Measurements from ENCODE around the gene CABS1. TPM values are rescaled to one million over a fixed set of nuclear protein-coding genes. Genes with fewer than 3 reads are reported as not detected.

The CABS1 gene
- total RNA-seq, 1 experiment from 2014 or later: not detected

DNA sequence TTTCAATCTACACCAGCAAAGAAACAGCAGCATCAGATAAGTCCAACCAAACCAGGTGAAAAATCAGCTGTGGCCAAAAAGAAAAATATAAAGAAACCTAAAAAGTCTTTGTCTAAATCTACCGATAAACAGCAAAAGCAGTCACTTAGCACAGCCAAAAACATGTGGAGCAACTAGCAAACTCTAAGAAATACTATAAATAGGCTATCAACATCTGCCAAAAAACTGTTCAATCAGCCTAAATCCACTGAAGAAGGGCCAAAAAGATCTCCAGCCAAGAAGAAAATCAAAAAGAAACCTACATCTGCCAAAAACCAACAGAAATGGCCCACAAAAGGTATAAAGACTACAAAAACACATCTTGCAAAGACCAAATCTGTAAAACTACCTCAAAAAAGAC, 36.7 kb upstream of the CABS1 start:
- BruUV-seq (replicated peaks): no TSS peak
- intact Hi-C loops (cut with micrococcal nuclease; ENCODE audit: unreplicated experiment): no loop called here
- TF ChIP-seq, protein P1, sequence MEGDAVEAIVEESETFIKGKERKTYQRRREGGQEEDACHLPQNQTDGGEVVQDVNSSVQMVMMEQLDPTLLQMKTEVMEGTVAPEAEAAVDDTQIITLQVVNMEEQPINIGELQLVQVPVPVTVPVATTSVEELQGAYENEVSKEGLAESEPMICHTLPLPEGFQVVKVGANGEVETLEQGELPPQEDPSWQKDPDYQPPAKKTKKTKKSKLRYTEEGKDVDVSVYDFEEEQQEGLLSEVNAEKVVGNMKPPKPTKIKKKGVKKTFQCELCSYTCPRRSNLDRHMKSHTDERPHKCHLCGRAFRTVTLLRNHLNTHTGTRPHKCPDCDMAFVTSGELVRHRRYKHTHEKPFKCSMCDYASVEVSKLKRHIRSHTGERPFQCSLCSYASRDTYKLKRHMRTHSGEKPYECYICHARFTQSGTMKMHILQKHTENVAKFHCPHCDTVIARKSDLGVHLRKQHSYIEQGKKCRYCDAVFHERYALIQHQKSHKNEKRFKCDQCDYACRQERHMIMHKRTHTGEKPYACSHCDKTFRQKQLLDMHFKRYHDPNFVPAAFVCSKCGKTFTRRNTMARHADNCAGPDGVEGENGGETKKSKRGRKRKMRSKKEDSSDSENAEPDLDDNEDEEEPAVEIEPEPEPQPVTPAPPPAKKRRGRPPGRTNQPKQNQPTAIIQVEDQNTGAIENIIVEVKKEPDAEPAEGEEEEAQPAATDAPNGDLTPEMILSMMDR (IDR thresholded peaks at IDR 0.05; ENCODE audit: unreplicated experiment): no peak
- H3K27me3 Mint-ChIP-seq (ENCODE audit: unreplicated experiment): no peaks in the 10 kb centered on the region
- no peaks in the 10 kb centered on the region for H3K36me3 Mint-ChIP-seq (ENCODE audit: insufficient read depth, unreplicated experiment)
- no peaks in the 10 kb centered on the region for H3K4me1 Mint-ChIP-seq (ENCODE audit: low read depth, unreplicated experiment)
- H3K9me3 Mint-ChIP-seq (ENCODE audit: low read depth, unreplicated experiment): no peaks in the 10 kb centered on the region
- H3K4me3 Mint-ChIP-seq (ENCODE audit: low read depth, unreplicated experiment): no peak overlapping the region
- CTCF ChIA-PET: no interaction called here
- DNase-seq: no peak
- no peak overlapping the region for H3K27ac Mint-ChIP-seq (ENCODE audit: unreplicated experiment)

DNA sequence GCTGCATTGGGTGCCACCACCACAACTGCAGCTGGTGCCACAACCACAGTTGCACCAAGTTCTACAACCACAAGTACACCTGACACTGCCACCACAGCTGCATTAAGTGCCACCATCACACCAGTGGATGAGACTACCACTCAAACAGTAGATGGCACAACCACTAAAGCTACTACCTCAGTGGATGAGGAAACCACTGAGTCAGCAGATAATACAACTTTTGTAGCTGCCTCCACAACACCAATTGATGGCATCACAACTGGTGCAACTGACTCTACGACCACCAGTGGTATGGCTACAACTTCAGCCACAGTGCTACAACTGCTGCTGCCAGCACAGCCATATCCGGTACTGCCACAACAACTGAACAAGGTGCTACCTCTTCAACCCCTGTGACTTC, 35.1 kb upstream of the CABS1 start:
- no peaks in the 10 kb centered on the region for H3K27me3 Mint-ChIP-seq (ENCODE audit: unreplicated experiment)
- intact Hi-C loops (cut with micrococcal nuclease; ENCODE audit: unreplicated experiment): no loop called here
- no peaks in the 10 kb centered on the region for H3K36me3 Mint-ChIP-seq (ENCODE audit: insufficient read depth, unreplicated experiment)
- H3K27ac Mint-ChIP-seq (ENCODE audit: unreplicated experiment): no peak overlapping the region
- no peak for DNase-seq
- CTCF ChIA-PET: no interaction called here
- H3K4me3 Mint-ChIP-seq (ENCODE audit: low read depth, unreplicated experiment): no peak overlapping the region
- no peaks in the 10 kb centered on the region for H3K9me3 Mint-ChIP-seq (ENCODE audit: low read depth, unreplicated experiment)
- TF ChIP-seq, protein P1 (IDR thresholded peaks at IDR 0.05; ENCODE audit: unreplicated experiment): no peak
- no TSS peak for BruUV-seq (replicated peaks)
- no peaks in the 10 kb centered on the region for H3K4me1 Mint-ChIP-seq (ENCODE audit: low read depth, unreplicated experiment)

DNA sequence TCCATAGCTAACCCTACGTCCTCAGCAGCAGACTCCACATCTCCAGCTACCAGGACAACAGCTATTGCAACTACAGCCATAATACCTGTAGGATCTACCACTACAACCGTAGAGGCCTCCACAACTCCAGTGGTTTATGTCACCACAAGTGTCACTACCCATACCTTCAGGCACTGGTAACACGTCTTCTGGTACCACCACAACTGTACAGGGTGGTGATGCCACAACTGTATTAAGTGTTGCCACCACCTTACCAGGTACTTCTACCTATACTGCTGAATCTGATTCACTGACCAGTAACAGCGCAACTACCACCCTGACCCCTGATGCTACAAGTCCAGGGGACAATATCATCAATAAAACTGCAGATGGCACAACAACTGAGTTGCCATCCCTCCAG, 34.6 kb upstream of the CABS1 start:
- H3K9me3 Mint-ChIP-seq (ENCODE audit: low read depth, unreplicated experiment): no peaks in the 10 kb centered on the region
- no peak overlapping the region for H3K4me3 Mint-ChIP-seq (ENCODE audit: low read depth, unreplicated experiment)
- H3K36me3 Mint-ChIP-seq (ENCODE audit: insufficient read depth, unreplicated experiment): no peaks in the 10 kb centered on the region
- CTCF ChIA-PET: interaction anchor here (0.5 kb wide), 1 partner anchor 658 kb away, joined by 3 read pairs; no protein-coding TSS in a partner anchor
- DNase-seq: no peak
- no peaks in the 10 kb centered on the region for H3K27me3 Mint-ChIP-seq (ENCODE audit: unreplicated experiment)
- TF ChIP-seq, protein P1 (IDR thresholded peaks at IDR 0.05; ENCODE audit: unreplicated experiment): no peak
- no peaks in the 10 kb centered on the region for H3K4me1 Mint-ChIP-seq (ENCODE audit: low read depth, unreplicated experiment)
- no peak overlapping the region for H3K27ac Mint-ChIP-seq (ENCODE audit: unreplicated experiment)
- BruUV-seq (replicated peaks): no TSS peak
- intact Hi-C loops (cut with micrococcal nuclease; ENCODE audit: unreplicated experiment): no loop called here

DNA sequence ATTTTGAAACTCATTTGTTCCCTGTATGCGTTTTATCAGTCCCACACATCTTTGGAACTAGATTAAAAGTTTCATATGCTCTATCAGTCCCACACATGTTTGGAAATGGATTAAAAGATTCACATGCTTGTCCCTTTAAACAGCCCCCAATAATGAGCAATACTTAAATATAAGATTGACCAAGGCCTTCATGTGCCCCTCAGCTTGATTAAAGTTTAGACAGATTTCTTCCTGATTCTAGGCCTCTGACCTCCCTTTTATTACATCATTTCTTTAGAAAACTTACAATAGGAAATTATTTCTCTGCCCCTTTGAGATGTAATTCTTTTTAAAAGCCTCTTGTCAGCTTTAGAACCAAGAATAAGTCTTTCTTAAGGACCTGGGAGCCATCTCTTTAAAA, 31.7 kb upstream of the CABS1 start:
- Mint-ChIP-seq H3K27me3 (ENCODE audit: unreplicated experiment) (no peaks in the 10 kb centered on the region), H3K27ac (ENCODE audit: unreplicated experiment) (no peak overlapping the region), H3K4me3 (ENCODE audit: low read depth, unreplicated experiment) (no peak overlapping the region), H3K9me3 (ENCODE audit: low read depth, unreplicated experiment) (no peaks in the 10 kb centered on the region), H3K4me1 (ENCODE audit: low read depth, unreplicated experiment) (no peaks in the 10 kb centered on the region), H3K36me3 (ENCODE audit: insufficient read depth, unreplicated experiment) (no peaks in the 10 kb centered on the region)
- TF ChIP-seq, protein P1 (IDR thresholded peaks at IDR 0.05; ENCODE audit: unreplicated experiment): no peak
- CTCF ChIA-PET: no interaction called here
- intact Hi-C loops (cut with micrococcal nuclease; ENCODE audit: unreplicated experiment): no loop called here
- BruUV-seq (replicated peaks): no TSS peak
- DNase-seq: no peak

All from Calu3 (cell line).